Parathyroid adenoma (tissue), 2 donors: ENCODE data around the gene TIMM17B.
A peak's percentile ranks its signal among the peaks of the same experiment; 100 is the strongest.

Experiments used
- H2AFZ ChIP-seq: fragments of 300-600 bp; sonication (generic); one replicate; pipeline ENCODE4 v1.7.0; 2017; ENCODE audit warnings: antibody characterized with exemption, mild to moderate bottlenecking
- H3K27ac ChIP-seq: fragments of 300-600 bp; sonication (generic); one replicate; pipeline ENCODE4 v1.7.0; 2017
- H3K27me3 ChIP-seq: fragments of 300-600 bp; sonication (generic); one replicate; pipeline ENCODE4 v1.7.0; 2017; ENCODE audit warnings: low read length; ENCODE audit not compliant: control insufficient read depth, insufficient read depth
- H3K36me3 ChIP-seq: fragments of 300-600 bp; sonication (generic); one replicate; pipeline ENCODE4 v1.7.0; 2017; ENCODE audit warnings: low read length; ENCODE audit not compliant: control insufficient read depth, insufficient read depth
- H3K4me1 ChIP-seq: fragments of 300-600 bp; sonication (generic); one replicate; pipeline ENCODE4 v1.7.0; 2017; ENCODE audit warnings: control low read depth
- H3K4me2 ChIP-seq: fragments of 300-600 bp; sonication (generic); one replicate; pipeline ENCODE4 v1.7.0; 2017; ENCODE audit warnings: low read length
- H3K4me3 ChIP-seq: fragments of 300-600 bp; sonication (generic); one replicate; pipeline ENCODE4 v1.7.0; 2017; ENCODE audit warnings: low read depth, low read length
- H3K79me2 ChIP-seq: fragments of 300-600 bp; sonication (generic); one replicate; pipeline ENCODE4 v1.7.0; 2017; ENCODE audit warnings: control low read depth
- H3K9ac ChIP-seq: fragments of 300-600 bp; sonication (generic); one replicate; pipeline ENCODE4 v1.7.0; 2017; ENCODE audit warnings: mild to moderate bottlenecking
- H3K9me3 ChIP-seq: fragments of 300-600 bp; sonication (generic); one replicate; pipeline ENCODE4 v1.7.0; 2017; ENCODE audit warnings: low read length; ENCODE audit not compliant: control insufficient read depth
- TF ChIP-seq, protein P1 (sequence below): fragments of 300-600 bp; sonication (generic); IDR thresholded peaks from one replicate; pipeline ENCODE4 v1.7.0; 2017; ENCODE audit warnings: antibody characterized with exemption, mild to moderate bottlenecking
- donor health status: primary hyperparathyroidism.

Gene TIMM17B

DNA sequence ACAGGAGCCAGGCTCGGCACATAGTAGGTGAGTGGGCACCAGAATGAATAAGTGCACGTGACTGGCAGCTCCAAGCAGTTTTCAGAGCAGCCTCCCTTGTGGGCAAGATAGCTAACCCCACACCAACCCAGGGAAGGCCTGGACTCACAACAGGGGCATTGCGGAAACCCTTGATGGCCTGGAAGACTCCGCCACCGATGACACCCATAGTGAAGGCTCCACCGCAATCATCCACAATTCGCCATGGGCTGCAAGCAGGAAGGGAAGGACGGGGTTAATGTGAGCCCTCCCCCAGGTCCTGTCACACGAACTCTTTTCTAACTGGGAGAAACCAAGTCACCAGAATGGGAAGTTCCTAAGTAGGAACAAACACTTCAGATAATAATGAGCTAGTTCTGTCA lies 957 bp downstream of the TIMM17B start:
- peaks cover 3% of the 10 kb centered on the region for H3K79me2 ChIP-seq
- TF ChIP-seq, protein P1, sequence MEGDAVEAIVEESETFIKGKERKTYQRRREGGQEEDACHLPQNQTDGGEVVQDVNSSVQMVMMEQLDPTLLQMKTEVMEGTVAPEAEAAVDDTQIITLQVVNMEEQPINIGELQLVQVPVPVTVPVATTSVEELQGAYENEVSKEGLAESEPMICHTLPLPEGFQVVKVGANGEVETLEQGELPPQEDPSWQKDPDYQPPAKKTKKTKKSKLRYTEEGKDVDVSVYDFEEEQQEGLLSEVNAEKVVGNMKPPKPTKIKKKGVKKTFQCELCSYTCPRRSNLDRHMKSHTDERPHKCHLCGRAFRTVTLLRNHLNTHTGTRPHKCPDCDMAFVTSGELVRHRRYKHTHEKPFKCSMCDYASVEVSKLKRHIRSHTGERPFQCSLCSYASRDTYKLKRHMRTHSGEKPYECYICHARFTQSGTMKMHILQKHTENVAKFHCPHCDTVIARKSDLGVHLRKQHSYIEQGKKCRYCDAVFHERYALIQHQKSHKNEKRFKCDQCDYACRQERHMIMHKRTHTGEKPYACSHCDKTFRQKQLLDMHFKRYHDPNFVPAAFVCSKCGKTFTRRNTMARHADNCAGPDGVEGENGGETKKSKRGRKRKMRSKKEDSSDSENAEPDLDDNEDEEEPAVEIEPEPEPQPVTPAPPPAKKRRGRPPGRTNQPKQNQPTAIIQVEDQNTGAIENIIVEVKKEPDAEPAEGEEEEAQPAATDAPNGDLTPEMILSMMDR, result no peak
- H2AFZ ChIP-seq, result peak overlapping the region; percentile 70
- H3K9me3 ChIP-seq, result no peaks in the 10 kb centered on the region
- peaks cover 3% of the 10 kb centered on the region for H3K4me1 ChIP-seq
- H3K27me3 ChIP-seq, result no peaks in the 10 kb centered on the region
- peak overlapping the region; percentile 96 for H3K27ac ChIP-seq
- H3K9ac ChIP-seq, result no peak overlapping the region
- H3K4me2 ChIP-seq, result peak overlapping the region; percentile 72
- H3K4me3 ChIP-seq, result peak overlapping the region; percentile 88
- no peaks in the 10 kb centered on the region for H3K36me3 ChIP-seq

DNA sequence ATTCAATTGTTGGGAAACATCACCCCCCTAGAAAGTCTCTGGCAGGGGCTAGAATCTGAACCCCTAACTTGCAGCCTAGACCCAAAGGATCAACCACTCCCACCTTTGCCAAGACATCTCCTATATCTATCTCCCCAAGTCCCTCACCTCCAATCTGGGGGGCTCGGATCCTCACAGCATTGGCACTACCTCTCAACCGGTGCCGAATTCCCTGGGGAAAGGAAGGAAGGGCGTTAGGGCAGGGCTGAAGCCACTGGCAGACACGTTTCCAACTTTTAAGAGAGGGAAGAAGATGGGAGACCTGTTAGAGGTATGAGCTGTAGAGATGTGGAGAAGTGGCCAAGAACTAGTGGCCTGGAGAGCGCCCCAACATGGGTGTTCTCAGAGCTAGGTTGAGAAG lies 2.7 kb downstream of the TIMM17B start:
- Histone ChIP-seq H3K27ac (no peak overlapping the region), H3K4me2 (no peak overlapping the region), H3K9ac (no peak overlapping the region), H3K4me3 (no peak overlapping the region), H3K9me3 (no peaks in the 10 kb centered on the region), H3K36me3 (no peaks in the 10 kb centered on the region), H3K4me1 (peaks cover 5% of the 10 kb centered on the region), H3K79me2 (no peaks in the 10 kb centered on the region), H2AFZ (no peak overlapping the region), H3K27me3 (no peaks in the 10 kb centered on the region)
- TF ChIP-seq, protein P1, result no peak

DNA sequence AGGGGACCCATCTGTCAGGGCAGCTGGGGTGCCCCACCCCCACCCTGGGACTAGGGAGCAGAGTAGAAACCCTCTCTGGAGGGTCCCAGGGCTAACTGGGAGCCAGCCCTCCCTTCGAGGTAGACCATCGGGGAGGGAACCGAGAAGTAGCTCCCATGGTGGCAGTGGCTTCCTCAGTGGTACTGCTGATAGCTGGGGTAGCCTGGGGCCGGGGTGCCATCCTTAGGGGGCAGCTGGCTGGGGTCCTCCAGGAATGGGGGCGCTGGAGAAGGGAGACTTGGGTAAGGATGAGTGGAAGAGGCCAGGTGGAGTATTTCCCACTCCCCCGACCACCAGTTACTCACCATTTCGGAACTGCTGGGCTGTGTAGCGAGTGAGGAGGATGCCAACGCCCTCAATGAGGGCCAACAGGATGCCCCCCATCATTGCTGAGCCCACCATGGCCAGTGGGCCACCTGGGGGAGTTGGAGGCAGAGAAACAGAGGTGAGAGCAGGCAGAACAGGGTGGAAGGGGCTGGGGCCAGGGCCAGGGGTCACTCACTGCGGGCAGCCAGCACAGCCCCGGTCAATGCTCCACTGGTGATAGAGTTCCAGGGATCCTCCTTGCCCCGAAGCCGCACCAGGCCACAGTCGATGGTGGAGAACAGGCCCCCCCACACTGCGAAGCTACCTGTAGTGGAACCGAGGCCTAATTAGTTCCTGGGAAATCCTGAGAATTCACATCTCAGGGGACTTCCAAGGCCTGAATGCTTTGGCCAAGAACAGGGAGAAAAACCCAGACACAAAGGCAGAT lies 3.8 kb downstream of the TIMM17B start:
- no peak overlapping the region for H3K27ac ChIP-seq
- no peaks in the 10 kb centered on the region for H3K36me3 ChIP-seq
- H3K4me2 ChIP-seq, result no peak overlapping the region
- H2AFZ ChIP-seq, result no peak overlapping the region
- H3K9me3 ChIP-seq, result no peaks in the 10 kb centered on the region
- TF ChIP-seq, protein P1, result no peak
- H3K79me2 ChIP-seq, result no peaks in the 10 kb centered on the region
- no peak overlapping the region for H3K4me3 ChIP-seq
- H3K27me3 ChIP-seq, result no peaks in the 10 kb centered on the region
- peaks cover 5% of the 10 kb centered on the region for H3K4me1 ChIP-seq
- no peak overlapping the region for H3K9ac ChIP-seq

DNA sequence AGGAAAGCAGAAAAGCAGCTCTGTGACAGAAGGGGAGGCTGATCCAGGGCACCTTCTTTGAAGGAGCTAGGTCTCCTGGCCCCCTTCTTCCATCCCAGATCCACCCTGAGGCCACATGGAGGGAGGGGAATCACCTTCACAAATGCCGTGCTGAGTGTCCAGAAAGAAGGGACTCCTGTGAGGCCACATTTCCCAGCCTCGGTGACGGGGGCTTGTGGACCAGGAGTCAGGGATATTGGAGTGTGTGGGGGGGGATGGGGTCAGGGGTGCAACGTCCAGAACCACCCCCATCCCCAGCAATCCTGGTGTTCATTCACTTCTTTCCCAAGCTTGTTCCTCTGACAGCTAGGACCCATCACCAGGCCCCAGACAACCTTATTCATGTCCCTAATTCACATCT lies 4.7 kb downstream of the TIMM17B start:
- Histone ChIP-seq H3K79me2 (no peaks in the 10 kb centered on the region), H3K27ac (no peak overlapping the region), H3K4me3 (no peak overlapping the region), H3K4me2 (no peak overlapping the region), H3K27me3 (no peaks in the 10 kb centered on the region), H3K4me1 (peaks cover 5% of the 10 kb centered on the region), H3K36me3 (no peaks in the 10 kb centered on the region), H3K9me3 (no peaks in the 10 kb centered on the region), H2AFZ (no peak overlapping the region), H3K9ac (no peak overlapping the region)
- TF ChIP-seq, protein P1, result no peak
